DOHH2 (cell line): ENCODE data around the gene SCRN1.

ENCODE experiments used
- CTCF ChIP-seq: fragments of 200-600 bp; sonication (generic); IDR thresholded peaks from one replicate; pipeline ENCODE4 v1.5.1; 2014; ENCODE audit warnings: antibody characterized with exemption, mild to moderate bottlenecking, low read depth, low read length; ENCODE audit not compliant: poor library complexity, severe bottlenecking
- EZH2phosphoT487 ChIP-seq: fragments of 200-600 bp; sonication (generic); IDR thresholded peaks from 2 replicates; pipeline ENCODE4 v1.6.1; 2017; ENCODE audit warnings: borderline replicate concordance, mild to moderate bottlenecking, antibody characterized with exemption, low read length, moderate library complexity, mixed read lengths

DNA sequence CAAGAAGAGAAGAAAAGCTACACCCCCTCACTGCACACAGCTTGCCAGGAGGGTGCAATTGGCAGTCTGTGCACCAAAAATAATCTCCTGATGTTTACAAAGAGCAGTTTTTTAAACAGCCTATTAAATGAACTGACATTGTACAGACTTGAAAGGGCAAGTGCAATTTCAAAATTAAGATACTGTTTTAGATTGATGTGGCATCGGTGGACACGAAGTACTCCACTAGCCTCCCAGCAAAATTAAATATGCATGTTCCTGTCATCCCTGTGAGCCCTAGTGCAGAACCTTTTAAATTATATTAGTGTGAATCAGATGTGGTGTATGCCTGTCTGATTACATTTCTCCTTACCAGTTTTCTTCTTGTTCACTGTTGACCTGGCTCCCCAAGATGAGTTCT lies 95.3 kb downstream of the SCRN1 start:
- TF ChIP-seq CTCF: no peak
- TF ChIP-seq EZH2phosphoT487: no peak
